HUES64 (cell line): ENCODE data around the gene CHST9.
"Not testable (repeated sequence)": the region's sequence is repeated elsewhere in the genome, so short reads cannot be mapped to it uniquely, and the experiment has no call there.

Experiments
- H3K27ac ChIP-seq: 2 replicates; pipeline ENCODE4 v1.7.0; 2013; ENCODE audit warnings: low read depth, low read length, inconsistent platforms
- H3K27me3 ChIP-seq: 2 replicates; pipeline ENCODE4 v1.6.1; 2013; ENCODE audit warnings: mild to moderate bottlenecking, low read length; ENCODE audit not compliant: insufficient read depth
- H3K36me3 ChIP-seq: 2 replicates; pipeline ENCODE4 v1.6.1; 2013; ENCODE audit warnings: mild to moderate bottlenecking, low read length; ENCODE audit not compliant: insufficient read depth
- H3K4me1 ChIP-seq: 2 replicates; pipeline ENCODE4 v1.6.1; 2013; ENCODE audit warnings: mild to moderate bottlenecking, low read length, moderate library complexity; ENCODE audit not compliant: insufficient read depth
- H3K4me3 ChIP-seq: 2 replicates; pipeline ENCODE4 v1.5.1; 2013; ENCODE audit warnings: mild to moderate bottlenecking, low read length, moderate library complexity
- H3K9ac ChIP-seq: 2 replicates; pipeline ENCODE4 v1.6.1; 2013; ENCODE audit warnings: mild to moderate bottlenecking, low read depth, low read length
- H3K9me3 ChIP-seq: 2 replicates; pipeline ENCODE4 v1.6.1; 2013; ENCODE audit warnings: low read depth, low read length; ENCODE audit not compliant: insufficient read depth
- WGBS: fragments of 150-250, 120-280 bp; methylation state at CpG from one replicate; pipeline ENCODE4 v1.1.7; 2013; ENCODE audit warnings: missing lambda C conversion rate; 5-methylcytosine and 5-hydroxymethylcytosine counted together

CHST9 gene

DNA sequence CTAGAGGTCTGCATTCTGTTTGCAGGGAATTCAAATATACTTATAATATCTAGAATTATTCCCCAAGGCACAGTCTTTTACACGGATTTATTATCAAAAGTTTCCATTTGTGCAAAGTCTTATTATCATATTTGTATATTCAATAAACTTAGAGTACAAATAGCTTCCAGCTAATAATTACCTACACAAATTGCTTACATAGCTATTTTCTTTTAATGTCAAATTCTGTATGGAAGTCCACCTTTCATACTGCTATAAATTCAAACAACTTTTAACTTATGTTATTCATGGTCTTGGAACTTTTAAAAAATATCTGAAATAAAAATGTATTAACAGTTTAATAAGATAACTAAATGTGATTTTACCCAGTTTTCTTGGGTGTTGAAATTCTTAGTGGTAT, 13.1 kb downstream of the CHST9 start:
- H3K9ac ChIP-seq, result no peak overlapping the region
- no peaks in the 10 kb centered on the region for H3K36me3 ChIP-seq
- H3K27ac ChIP-seq, result no peak overlapping the region
- no CpG with 5 or more reads among the region's 1 CpG for WGBS
- H3K4me3 ChIP-seq, result no peak overlapping the region
- no peaks in the 10 kb centered on the region for H3K27me3 ChIP-seq
- peaks cover 28% of the 10 kb centered on the region for H3K4me1 ChIP-seq
- H3K9me3 ChIP-seq, result no peaks in the 10 kb centered on the region

GRCh38 chr18:27165412-27165811, 19.7 kb downstream of the CHST9 start:
- Histone ChIP-seq H3K4me3 (no peak overlapping the region), H3K9me3 (peaks cover 10% of the 10 kb centered on the region; the same call in 1 of the 2 replicates), H3K27ac (no peak overlapping the region), H3K9ac (no peak overlapping the region), H3K4me1 (no peaks in the 10 kb centered on the region), H3K36me3 (no peaks in the 10 kb centered on the region; the same call in 1 of the 2 replicates), H3K27me3 (no peaks in the 10 kb centered on the region)
- WGBS, result no CpG with 5 or more reads among the region's 1 CpG

DNA sequence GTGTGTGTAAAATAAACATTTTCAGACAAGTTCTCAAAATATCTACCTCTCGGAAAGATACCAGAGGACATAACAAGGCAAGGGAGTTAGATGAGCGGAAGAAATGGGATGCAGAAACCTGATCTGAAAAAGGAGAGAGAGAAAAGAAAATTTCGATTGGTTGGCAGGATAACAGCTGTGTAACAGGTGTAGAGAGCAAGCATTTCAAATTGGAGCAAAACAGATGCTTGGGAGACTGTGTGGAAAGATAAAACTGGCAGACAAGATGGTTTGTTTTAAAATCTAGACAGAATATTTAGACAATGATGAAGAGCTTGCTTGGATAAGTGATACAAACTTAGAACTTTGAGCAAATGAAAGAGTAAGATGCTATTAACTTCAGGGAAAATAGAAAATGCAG, 20.2 kb downstream of the CHST9 start:
- no peak overlapping the region for H3K9ac ChIP-seq
- H3K27me3 ChIP-seq, result no peaks in the 10 kb centered on the region
- no peak overlapping the region for H3K4me3 ChIP-seq
- no peak overlapping the region for H3K27ac ChIP-seq
- 94% methylated on average over 3 of the region's 3 CpGs for WGBS
- peaks cover 10% of the 10 kb centered on the region; the same call in 1 of the 2 replicates for H3K9me3 ChIP-seq
- no peaks in the 10 kb centered on the region; the same call in 1 of the 2 replicates for H3K36me3 ChIP-seq
- H3K4me1 ChIP-seq, result no peaks in the 10 kb centered on the region

- not testable (repeated sequence) for H3K27ac ChIP-seq, H3K36me3 ChIP-seq, H3K4me3 ChIP-seq, H3K4me1 ChIP-seq, H3K9ac ChIP-seq, H3K27me3 ChIP-seq
- WGBS, result 93% methylated on average over 12 of the region's 12 CpGs
- H3K9me3 ChIP-seq, result peaks cover 10% of the 10 kb centered on the region; the same call in 1 of the 2 replicates
These were observed 21.9 kb downstream of the CHST9 start for GRCh38 chr18:27163197-27163716.

DNA sequence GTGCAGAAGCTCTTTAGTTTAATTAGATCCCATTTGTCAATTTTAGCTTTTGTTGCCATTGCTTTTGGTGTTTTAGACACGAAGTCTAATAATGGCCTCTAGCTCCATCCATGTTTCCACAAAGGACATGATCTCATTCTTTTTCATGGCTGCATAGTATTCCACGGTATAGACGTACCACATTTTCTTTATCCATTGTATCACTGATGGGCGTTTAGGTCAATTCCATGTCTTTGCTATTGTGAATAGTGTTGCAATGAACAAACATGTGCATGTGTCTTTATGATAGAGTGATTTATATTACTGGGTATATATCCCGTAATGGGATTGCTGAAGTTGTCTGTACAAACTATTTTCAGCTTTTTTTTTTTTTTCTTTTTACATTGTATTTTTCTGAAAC, 35.9 kb downstream of the CHST9 start:
- not testable (repeated sequence) for H3K27ac ChIP-seq, H3K4me1 ChIP-seq, H3K36me3 ChIP-seq, H3K27me3 ChIP-seq, H3K9ac ChIP-seq, H3K4me3 ChIP-seq
- WGBS, result 72% methylated on average over 5 of the region's 5 CpGs
- H3K9me3 ChIP-seq, result peaks cover 11% of the 10 kb centered on the region

- 97% methylated on average over 2 of the region's 3 CpGs for WGBS
- no peak overlapping the region for H3K4me3 ChIP-seq
- H3K4me1 ChIP-seq, result peaks cover 8% of the 10 kb centered on the region; the same call in 1 of the 2 replicates
- H3K27ac ChIP-seq, result no peak overlapping the region
- no peak overlapping the region for H3K9ac ChIP-seq
- no peaks in the 10 kb centered on the region for H3K27me3 ChIP-seq
- H3K9me3 ChIP-seq, result peaks cover 9% of the 10 kb centered on the region
- no peaks in the 10 kb centered on the region for H3K36me3 ChIP-seq
These were observed 40.4 kb downstream of the CHST9 start for GRCh38 chr18:27144672-27145071.

DNA sequence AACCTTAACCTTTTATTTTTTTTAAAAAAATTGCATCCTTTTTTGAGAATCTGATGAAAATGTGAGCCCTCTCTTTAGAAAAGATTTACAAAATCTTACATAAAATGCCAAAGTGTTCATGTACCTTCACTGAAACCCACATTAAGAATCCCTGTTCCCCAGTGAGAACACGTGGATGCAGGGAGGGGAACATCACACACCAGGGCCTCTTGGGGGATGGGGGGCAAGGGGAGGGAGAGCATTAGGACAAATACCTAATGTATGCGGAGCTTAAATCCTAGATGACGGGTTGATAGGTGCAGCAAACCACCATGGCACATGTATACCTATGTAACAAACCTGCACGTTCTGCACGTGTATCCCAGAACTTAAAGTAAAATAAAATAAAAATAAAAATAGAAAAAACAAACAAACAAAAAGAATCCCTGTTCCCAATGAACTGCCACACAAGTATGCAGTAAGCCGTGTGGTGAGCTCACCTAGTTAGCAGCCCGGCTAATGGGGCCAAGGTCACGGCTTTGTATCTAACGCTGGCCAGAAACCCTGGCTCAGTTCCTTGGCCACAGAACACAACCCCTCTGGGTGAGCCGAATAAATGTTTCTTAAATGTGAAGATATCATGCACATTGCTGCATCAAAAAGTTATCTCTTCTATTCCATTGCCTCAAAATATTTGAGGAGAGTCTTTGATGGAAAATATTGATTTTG, 41.4 kb downstream of the CHST9 start:
- peaks cover 8% of the 10 kb centered on the region; the same call in 1 of the 2 replicates for H3K4me1 ChIP-seq
- H3K9ac ChIP-seq, result no peak overlapping the region
- H3K9me3 ChIP-seq, result peaks cover 2% of the 10 kb centered on the region; the same call in 1 of the 2 replicates
- no peak overlapping the region; the same call in 1 of the 2 replicates for H3K27ac ChIP-seq
- WGBS, result 63% methylated on average over 5 of the region's 10 CpGs
- H3K4me3 ChIP-seq, result no peak overlapping the region
- no peaks in the 10 kb centered on the region for H3K27me3 ChIP-seq
- no peaks in the 10 kb centered on the region for H3K36me3 ChIP-seq

DNA sequence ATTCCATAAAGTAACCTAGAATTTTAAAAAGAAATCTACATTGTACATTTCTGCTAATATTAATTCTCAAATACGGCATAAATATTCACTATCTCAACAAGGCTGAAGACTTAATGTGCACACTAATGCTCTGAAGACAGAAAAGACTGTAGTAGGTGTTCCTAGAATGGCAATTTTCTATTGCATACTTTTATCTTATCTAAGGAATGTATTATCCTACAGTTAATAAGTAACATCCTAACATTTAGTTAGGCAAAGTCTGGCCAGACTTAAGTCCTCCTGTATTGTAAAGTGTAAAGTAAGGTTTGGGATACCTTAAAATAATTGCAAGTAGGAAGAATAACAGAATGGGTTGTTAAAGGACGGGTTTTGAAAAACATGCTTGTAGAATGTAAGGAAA, 42.2 kb downstream of the CHST9 start:
- Histone ChIP-seq H3K9me3 (peaks cover 1% of the 10 kb centered on the region; the same call in 1 of the 2 replicates), H3K4me3 (no peak overlapping the region), H3K27ac (no peak overlapping the region; the same call in 1 of the 2 replicates), H3K36me3 (no peaks in the 10 kb centered on the region), H3K27me3 (no peaks in the 10 kb centered on the region), H3K9ac (no peak overlapping the region), H3K4me1 (peaks cover 8% of the 10 kb centered on the region; the same call in 1 of the 2 replicates)
- WGBS, result 86% methylated on average over 1 of the region's 2 CpGs

- Histone ChIP-seq H3K36me3 (no peaks in the 10 kb centered on the region), H3K4me3 (no peak overlapping the region), H3K27ac (no peak overlapping the region), H3K27me3 (no peaks in the 10 kb centered on the region), H3K9ac (no peak overlapping the region), H3K9me3 (no peaks in the 10 kb centered on the region), H3K4me1 (peaks cover 8% of the 10 kb centered on the region; the same call in 1 of the 2 replicates)
These were observed 43.2 kb downstream of the CHST9 start for GRCh38 chr18:27141876-27142275.

GRCh38 chr18:27138079-27138478, 47.0 kb downstream of the CHST9 start:
- WGBS, result 94% methylated on average over 1 of the region's 1 CpG

DNA sequence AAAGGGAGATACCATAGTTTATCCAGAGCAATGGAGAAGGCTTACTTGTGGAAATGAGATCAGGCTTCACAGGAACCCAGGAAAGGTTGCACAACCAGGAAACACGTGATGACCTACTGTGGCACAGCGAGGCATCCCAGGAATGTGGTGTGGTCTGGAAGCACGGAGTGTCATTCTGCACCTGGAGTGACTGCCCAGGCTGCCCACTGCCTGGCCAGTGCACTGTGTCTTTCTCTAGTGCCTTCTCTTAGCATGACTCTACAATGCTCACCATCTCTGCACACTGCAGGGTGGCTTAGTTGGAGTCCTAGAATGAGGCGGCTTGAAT, 48.9 kb downstream of the CHST9 start:
- WGBS, result 80% methylated on average over 4 of the region's 4 CpGs
- no peaks in the 10 kb centered on the region for H3K9me3 ChIP-seq
- no peaks in the 10 kb centered on the region for H3K4me1 ChIP-seq
- H3K9ac ChIP-seq, result no peak overlapping the region
- no peaks in the 10 kb centered on the region for H3K36me3 ChIP-seq
- no peak overlapping the region for H3K27ac ChIP-seq
- H3K27me3 ChIP-seq, result no peaks in the 10 kb centered on the region
- H3K4me3 ChIP-seq, result no peak overlapping the region

More at GRCh38 chr18:27138079-27138478, 47.0 kb downstream of the CHST9 start:
- Histone ChIP-seq H3K4me3 (no peak overlapping the region), H3K4me1 (peaks cover under 1% of the 10 kb centered on the region; the same call in 1 of the 2 replicates), H3K36me3 (no peaks in the 10 kb centered on the region), H3K9ac (no peak overlapping the region), H3K27me3 (no peaks in the 10 kb centered on the region), H3K27ac (no peak overlapping the region), H3K9me3 (no peaks in the 10 kb centered on the region)
